ENCODE measurements around the gene ATRNL1.
"Not testable (repeated sequence)": the region's sequence is repeated elsewhere in the genome, so short reads cannot be mapped to it uniquely, and the experiment has no call there.

Gene ATRNL1

GRCh38 chr10:115427611-115428010 is 334.4 kb downstream of the ATRNL1 start:
- DNase-seq (ENCODE audit: low spot score), result no peak

- no peak for DNase-seq (ENCODE audit: low spot score)
Observed at GRCh38 chr10:115432188-115432819, 339.1 kb downstream of the ATRNL1 start.

GRCh38 chr10:115436999-115437398 is 343.8 kb downstream of the ATRNL1 start:
- DNase-seq (ENCODE audit: low spot score), result no peak

- no peak for DNase-seq (ENCODE audit: low spot score)
Observed at GRCh38 chr10:115441907-115442545, 348.9 kb downstream of the ATRNL1 start.

GRCh38 chr10:115456812-115457211 is 363.6 kb downstream of the ATRNL1 start:
- no peak for DNase-seq (ENCODE audit: low spot score)

DNA sequence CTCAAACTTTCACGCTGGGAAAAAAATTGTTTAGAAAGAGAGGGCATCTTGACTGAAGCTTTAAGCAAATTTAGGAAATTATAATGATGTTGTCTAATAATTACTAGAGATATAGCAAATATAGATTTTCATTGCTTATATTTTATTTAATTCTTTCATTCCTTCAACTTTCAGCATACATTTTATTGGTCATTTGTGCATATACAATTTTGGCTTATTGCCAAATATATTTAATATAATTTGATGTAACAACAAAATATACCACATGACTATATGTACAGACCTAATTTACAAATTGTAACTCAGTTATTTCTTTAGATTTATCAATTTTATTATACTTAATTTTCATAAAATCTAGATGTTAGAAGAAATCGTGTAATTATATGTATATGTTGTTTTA is 390.1 kb downstream of the ATRNL1 start:
- DNase-seq (ENCODE audit: low spot score), result no peak

DNA sequence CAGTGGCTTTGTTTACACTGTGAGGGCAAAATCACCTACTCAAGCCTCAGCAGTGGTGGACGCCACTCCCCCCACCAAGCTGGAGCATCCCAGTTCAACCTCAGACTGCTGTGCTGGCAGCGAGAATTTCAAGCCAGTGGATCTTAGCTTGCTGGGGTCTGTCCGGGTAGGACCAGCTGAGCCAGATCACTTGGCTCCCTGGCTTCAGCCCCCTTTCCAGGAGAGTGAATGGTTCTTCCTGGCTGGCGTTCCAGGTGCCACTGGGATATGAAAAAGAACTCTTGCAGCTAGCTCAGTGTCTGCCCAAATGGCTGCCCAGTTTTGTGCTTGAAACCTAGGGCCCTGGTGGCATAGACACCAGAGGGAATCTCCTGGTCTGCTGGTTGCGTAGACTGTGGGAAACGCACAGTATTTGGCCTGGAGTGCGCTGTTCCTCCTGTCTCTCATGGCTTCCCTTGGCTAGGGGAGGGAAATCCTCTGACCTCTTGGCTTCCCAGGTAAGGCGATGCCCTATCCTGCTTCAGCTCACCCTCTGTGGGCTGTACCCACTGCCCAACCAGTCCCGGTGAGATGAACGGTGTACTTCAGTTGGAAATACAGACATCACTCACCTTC is 398.5 kb downstream of the ATRNL1 start:
- DNase-seq (ENCODE audit: low spot score), result no peak

GRCh38 chr10:115503546-115503945 is 410.4 kb downstream of the ATRNL1 start:
- DNase-seq (ENCODE audit: low spot score), result no peak

- DNase-seq (ENCODE audit: low spot score), result no peak
Observed at GRCh38 chr10:115514895-115515294, 421.7 kb downstream of the ATRNL1 start.

GRCh38 chr10:115525141-115525540 is 432.0 kb downstream of the ATRNL1 start:
- no peak for DNase-seq (ENCODE audit: low spot score)

DNA sequence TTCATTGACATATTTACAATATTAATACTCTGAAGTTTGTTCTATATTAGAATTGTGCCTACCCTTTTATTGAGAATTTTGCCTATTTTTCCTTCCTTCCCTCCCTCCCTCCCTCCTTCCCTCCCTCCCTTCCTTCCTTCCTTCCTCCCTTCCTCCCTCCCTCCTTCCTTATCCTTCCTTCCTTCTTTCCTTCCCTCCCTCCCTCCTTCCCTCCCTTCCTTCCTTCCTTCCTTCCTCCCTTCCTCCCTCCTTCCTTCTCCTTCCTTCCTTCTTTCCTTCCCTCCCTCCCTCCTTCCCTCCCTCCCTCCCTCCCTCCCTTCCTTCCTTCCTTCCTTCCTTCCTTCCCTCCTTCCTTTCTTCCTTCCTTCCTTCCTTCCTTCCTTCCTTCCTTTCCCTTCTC is 434.5 kb downstream of the ATRNL1 start:
- not testable (repeated sequence) for DNase-seq (ENCODE audit: low spot score)

- not testable (repeated sequence) for DNase-seq (ENCODE audit: low spot score)
Observed at GRCh38 chr10:115536401-115536800, 443.2 kb downstream of the ATRNL1 start.

DNA sequence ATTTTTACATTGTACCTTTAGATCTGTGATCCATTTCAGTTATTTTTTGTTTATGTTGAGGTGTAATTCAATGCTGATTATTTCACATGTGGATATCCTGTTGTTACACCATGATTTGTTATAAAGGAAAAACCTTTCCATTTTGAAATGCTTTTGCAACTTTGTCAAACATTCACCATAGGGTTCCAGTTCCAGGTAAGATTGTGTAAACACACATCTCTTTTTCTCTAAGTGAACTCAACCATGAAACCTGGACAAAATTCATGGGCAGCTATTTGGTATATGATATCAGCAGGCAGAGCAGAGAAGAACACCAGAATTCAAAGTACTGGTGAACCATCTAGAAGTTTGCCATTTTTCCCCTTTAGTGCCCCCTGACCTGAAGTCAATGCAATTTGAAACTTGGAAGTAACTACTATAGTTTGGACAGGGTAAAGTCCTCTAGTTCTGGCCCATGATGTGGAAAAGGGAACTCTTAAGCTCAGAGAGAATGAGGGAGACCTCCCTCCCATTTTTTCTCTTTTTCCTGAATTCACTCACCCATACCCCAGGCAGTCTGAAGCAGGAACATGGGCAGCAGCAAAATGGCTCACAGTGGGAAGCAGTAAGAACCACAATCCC is 446.1 kb downstream of the ATRNL1 start:
- no peak for DNase-seq (ENCODE audit: low spot score)

GRCh38 chr10:115555887-115556402 is 462.8 kb downstream of the ATRNL1 start:
- no peak for DNase-seq (ENCODE audit: low spot score)

DNA sequence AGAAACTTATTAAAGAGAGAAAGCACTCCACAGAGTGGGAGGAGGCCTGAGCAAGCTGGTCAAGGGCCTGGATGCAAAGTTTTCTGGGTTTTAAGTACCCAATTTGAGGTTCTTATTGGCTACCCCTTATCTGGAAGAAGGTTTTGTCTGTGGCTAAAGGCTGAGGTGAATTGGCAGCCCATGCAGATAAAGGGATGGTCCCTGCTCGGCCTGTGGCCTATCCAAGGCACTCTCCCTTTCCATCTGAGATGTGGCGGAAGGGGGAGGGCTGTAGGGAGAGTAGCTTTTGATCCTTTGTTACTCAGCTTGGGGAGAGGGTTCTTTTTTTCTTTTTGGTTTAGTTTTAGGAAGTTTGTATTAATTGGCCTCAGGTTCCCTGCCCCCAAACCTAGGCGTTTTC is 465.1 kb downstream of the ATRNL1 start:
- DNase-seq (ENCODE audit: low spot score), result no peak

DNA sequence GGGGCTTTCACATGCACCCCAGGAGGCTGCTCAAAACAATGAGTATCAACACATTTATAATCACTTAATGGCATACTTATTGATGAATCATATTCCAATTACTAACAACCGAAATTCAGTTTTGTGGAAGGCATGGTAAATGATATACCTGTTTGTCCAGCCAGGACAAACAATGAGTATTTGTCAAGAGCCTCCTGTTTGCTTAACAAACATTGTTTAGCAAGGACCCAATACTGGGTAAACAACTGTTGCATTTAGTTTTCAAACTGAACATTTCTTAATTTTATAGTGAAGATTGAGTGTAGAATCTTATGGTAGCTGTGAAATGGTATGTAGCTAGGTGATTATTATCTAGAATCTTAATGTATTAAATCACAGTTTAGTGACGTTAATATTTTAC is 473.7 kb downstream of the ATRNL1 start:
- DNase-seq (ENCODE audit: low spot score), result no peak

- DNase-seq (ENCODE audit: low spot score), result no peak
Observed at GRCh38 chr10:115572740-115573455, 479.7 kb downstream of the ATRNL1 start.

GRCh38 chr10:115580239-115580638 is 487.1 kb downstream of the ATRNL1 start:
- no peak for DNase-seq (ENCODE audit: low spot score)

DNA sequence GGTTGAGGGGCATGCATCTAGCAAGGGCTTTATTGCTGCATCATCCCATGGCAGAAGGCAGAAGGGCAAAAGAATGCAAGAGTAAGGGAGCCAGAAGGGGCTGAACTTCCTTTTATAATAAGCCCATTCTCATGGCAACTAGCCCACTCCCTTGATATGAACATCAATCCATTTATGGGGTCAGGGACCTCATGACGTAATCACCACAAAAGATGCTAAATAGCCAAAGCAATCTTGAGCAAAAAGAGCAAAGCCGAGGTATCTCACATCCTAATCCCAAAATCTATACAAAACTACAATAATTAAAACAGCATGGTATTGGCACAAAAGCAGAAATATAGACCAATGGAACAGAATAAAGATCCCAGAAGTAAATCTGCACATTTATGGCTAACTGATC is 499.9 kb downstream of the ATRNL1 start:
- no peak for DNase-seq (ENCODE audit: low spot score)

DNA sequence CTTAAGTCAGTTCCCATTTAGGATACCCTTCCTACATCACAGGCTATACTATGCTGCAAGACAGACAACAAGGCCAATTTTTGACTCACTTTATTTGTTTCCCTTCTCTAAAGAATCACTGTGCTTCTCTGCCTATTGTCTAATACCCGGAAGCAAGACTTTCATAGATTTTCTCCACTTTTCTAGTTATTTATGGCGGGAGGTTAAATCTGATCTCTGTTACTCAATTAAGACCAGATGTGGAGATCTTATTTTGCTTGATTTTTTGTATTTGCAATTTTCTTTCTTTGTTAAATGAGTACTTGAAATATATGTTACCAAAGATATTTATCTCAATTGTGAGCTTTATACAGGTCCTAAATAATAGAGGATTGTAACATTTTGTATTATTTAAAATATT is 511.5 kb downstream of the ATRNL1 start:
- DNase-seq (ENCODE audit: low spot score), result no peak

- DNase-seq (ENCODE audit: low spot score), result no peak
Observed at GRCh38 chr10:115606086-115606485, 512.9 kb downstream of the ATRNL1 start.

DNA sequence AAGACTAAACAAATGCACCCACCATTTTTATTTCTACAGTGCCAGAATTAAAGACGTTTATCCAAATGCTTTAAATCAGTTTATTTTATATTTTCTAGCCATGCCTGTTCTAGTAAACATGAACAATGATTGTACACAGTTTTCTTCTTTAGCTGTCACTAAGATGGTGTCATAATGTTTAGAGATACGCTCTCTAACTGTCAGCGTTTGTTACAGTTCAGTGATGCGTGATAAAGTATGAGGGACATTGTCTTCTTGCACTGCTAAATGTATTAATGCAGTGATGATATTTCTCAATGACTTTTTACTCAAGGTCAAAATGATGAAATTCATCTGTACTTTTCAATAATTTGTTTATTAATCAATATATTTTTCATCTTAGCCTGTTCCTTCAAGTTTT is 513.6 kb downstream of the ATRNL1 start:
- DNase-seq (ENCODE audit: low spot score), result no peak
